RWPE2 (cell line): ENCODE measurements around the gene RASD1.

Source experiments
- ATAC-seq: fragments of 200-7000 bp; cut with Tn5 transposase; 3 replicates; pipeline ENCODE4 v1.9.1; 2021; ENCODE audit warnings: low read depth
- DNase-seq: peaks from one replicate; pipeline ENCODE4 v3.0.0-alpha.2; 2020; ENCODE audit warnings: low spot score
- H3K27ac ChIP-seq: fragments of 450-650 bp; 2 replicates; pipeline ENCODE4 v1.5.1; 2017; ENCODE audit warnings: mild to moderate bottlenecking; ENCODE audit not compliant: poor library complexity, severe bottlenecking
- H3K27me3 ChIP-seq: fragments of 250-450 bp; sonication (Bioruptor Pico); 2 replicates; pipeline ENCODE4 v1.5.1; 2021; ENCODE audit warnings: mild to moderate bottlenecking, moderate library complexity; ENCODE audit not compliant: insufficient read depth, poor library complexity, severe bottlenecking
- H3K36me3 ChIP-seq: fragments of 250-450 bp; sonication (Bioruptor Pico); 2 replicates; pipeline ENCODE4 v1.5.1; 2020; ENCODE audit warnings: low read depth, mild to moderate bottlenecking, moderate library complexity
- H3K4me1 ChIP-seq: fragments of 250-450 bp; sonication (Bioruptor Pico); 2 replicates; pipeline ENCODE4 v1.5.1; 2021; ENCODE audit warnings: mild to moderate bottlenecking, moderate library complexity; ENCODE audit not compliant: insufficient read depth, poor library complexity, severe bottlenecking
- H3K4me3 ChIP-seq: fragments of 250-450 bp; sonication (Bioruptor Pico); 2 replicates; pipeline ENCODE4 v1.5.1; 2021; ENCODE audit warnings: mild to moderate bottlenecking, moderate library complexity; ENCODE audit not compliant: severe bottlenecking
- H3K9me3 ChIP-seq: fragments of 250-450 bp; sonication (Bioruptor Pico); 2 replicates; pipeline ENCODE4 v1.5.1; 2021; ENCODE audit warnings: mild to moderate bottlenecking, moderate library complexity; ENCODE audit not compliant: severe bottlenecking
- TF ChIP-seq, protein P1 (sequence below): fragments of 450-650 bp; IDR thresholded peaks from one replicate; pipeline ENCODE4 v1.5.1; 2017; ENCODE audit warnings: mild to moderate bottlenecking, moderate library complexity; ENCODE audit not compliant: poor library complexity, severe bottlenecking

Gene RASD1

DNA sequence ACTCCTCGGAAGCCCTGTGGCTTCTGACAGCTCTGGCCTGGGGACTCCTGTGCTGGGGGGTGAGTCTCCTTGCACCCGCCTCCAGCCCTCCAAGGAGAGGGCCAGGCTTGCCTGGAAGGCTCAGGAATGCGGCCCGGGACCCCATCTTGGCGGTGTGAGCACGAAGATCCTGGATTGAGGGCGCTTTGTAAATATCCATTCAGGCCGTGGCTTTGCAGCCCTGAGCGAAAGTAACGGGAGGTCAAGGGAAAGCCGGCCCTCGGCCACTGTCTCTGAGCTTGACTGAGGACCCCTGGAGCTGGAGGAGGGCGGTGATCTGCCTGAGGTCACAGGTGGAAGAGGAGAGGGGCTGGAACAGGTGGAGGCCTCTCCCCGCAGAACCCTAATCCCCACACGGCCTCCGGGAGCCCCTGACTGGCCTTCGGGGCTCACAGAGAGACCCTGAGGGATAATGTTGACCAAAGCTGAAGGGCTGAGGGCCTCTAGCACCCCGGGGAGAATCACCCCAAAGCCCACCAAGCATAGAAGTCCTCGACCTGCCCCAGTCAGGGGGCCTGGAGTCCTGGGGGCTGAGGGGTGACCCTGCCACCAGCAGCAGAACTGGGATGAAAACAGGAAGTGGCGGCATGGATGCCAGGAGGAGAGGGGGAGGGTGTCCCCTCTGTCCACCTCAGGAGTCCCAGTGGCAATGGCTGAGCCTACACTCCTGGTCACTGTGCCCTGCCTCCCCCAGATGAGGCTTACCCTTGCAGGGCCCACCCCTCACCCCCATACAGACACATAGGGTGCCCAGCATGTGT lies 8.3 kb upstream of the RASD1 start:
- TF ChIP-seq, protein P1, sequence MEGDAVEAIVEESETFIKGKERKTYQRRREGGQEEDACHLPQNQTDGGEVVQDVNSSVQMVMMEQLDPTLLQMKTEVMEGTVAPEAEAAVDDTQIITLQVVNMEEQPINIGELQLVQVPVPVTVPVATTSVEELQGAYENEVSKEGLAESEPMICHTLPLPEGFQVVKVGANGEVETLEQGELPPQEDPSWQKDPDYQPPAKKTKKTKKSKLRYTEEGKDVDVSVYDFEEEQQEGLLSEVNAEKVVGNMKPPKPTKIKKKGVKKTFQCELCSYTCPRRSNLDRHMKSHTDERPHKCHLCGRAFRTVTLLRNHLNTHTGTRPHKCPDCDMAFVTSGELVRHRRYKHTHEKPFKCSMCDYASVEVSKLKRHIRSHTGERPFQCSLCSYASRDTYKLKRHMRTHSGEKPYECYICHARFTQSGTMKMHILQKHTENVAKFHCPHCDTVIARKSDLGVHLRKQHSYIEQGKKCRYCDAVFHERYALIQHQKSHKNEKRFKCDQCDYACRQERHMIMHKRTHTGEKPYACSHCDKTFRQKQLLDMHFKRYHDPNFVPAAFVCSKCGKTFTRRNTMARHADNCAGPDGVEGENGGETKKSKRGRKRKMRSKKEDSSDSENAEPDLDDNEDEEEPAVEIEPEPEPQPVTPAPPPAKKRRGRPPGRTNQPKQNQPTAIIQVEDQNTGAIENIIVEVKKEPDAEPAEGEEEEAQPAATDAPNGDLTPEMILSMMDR = no peak
- H3K27ac ChIP-seq = no peak overlapping the region

GRCh38 chr17:17503566-17504130 lies 7.5 kb upstream of the RASD1 start:
- ATAC-seq (no peak), DNase-seq (peak; percentile 57)
- no peak overlapping the region for H3K4me3 ChIP-seq
- no peaks in the 10 kb centered on the region for H3K4me1 ChIP-seq
- no peaks in the 10 kb centered on the region for H3K27me3 ChIP-seq
- TF ChIP-seq, protein P1 = no peak
- no peaks in the 10 kb centered on the region for H3K36me3 ChIP-seq
- H3K27ac ChIP-seq = no peak overlapping the region
- H3K9me3 ChIP-seq = no peaks in the 10 kb centered on the region

More for the DNA sequence above, 8.3 kb upstream of the RASD1 start:
- Histone ChIP-seq H3K4me3 (no peak overlapping the region), H3K4me1 (no peaks in the 10 kb centered on the region), H3K36me3 (no peaks in the 10 kb centered on the region), H3K9me3 (no peaks in the 10 kb centered on the region), H3K27me3 (no peaks in the 10 kb centered on the region)
- ATAC-seq (no peak), DNase-seq (peak; percentile 46)

DNA sequence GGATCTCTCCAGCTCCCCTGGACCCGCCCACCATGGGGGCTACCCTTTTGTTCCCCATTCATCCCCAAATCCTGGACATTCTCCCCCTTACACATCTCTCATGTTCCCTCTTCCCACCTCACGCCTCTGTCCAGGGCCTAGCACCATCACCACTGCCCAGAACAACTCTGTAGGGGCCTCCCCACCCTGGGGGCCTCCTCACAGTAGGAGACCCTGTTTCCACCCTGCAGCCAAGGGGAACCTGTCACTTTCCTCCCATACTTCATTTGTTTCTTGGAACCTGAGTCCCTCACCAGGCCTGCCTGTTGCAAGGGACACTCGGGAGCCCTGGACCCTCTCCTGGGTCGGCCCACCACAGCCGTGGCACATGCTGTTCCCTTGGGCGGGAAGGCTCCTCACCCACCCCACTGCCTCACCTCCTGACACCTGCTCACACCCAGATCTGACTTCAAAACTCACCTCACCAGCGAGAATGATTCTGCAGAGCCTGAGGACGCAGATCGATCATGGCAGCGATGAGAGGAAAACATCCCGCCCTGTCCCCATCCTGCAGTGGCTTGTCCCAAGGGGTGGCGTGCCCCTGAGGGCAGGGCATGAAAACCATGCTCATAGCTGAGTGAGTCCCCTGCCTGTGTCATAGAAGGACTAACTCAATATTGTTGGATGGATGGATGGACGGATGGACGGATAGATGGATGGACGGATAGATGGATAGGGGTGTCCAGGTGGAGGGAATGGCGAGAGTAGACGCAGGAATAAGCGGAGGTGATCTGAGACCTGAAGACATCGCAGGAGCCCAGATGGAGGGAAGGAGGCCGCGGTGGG lies 6.8 kb upstream of the RASD1 start:
- no peak overlapping the region for H3K4me3 ChIP-seq
- H3K27ac ChIP-seq = no peak overlapping the region
- H3K27me3 ChIP-seq = no peaks in the 10 kb centered on the region
- TF ChIP-seq, protein P1 = no peak
- DNase-seq (peak; percentile 32), ATAC-seq (no peak)
- H3K9me3 ChIP-seq = no peaks in the 10 kb centered on the region
- no peaks in the 10 kb centered on the region for H3K36me3 ChIP-seq
- no peaks in the 10 kb centered on the region for H3K4me1 ChIP-seq

DNA sequence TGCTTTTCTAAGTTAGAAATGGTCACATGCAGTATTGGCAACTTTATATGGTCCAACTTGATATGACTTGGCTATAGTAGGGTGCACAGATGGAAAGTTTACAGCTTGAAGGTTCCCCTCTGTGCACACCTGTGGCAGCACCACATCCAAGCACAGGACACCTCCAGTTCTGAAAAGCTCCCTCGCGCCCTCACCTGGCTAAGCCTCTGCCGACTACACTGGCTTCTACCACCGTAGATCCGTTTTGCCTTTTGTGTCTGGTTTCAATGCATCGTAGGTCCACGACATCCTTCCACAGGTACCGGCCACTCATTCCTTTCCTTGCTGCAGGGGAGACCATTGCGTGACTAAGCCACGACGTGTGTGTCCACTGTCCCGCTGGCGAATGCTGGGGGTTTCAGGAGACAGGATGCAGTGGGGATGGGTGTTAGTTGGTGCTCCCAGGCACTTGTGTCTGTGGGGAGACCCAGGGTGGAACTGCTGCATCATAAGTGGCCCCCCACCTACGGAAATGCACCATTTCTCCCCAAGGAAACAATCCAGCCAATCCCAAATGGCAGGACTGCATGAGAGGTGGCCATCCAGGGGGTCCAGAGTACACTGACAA lies 4.9 kb upstream of the RASD1 start:
- Histone ChIP-seq H3K4me3 (no peak overlapping the region), H3K27ac (no peak overlapping the region), H3K4me1 (peaks cover 4% of the 10 kb centered on the region), H3K36me3 (no peaks in the 10 kb centered on the region), H3K27me3 (peaks cover under 1% of the 10 kb centered on the region), H3K9me3 (no peaks in the 10 kb centered on the region)
- ATAC-seq = no peak
- peak; percentile 34 for DNase-seq
- TF ChIP-seq, protein P1 = no peak
